HCT116 (cell line): Measurements from ENCODE around the gene PHACTR1. TPM values are rescaled to one million over a fixed set of nuclear protein-coding genes. Genes with fewer than 3 reads are reported as not detected.

Experiments used
- ATAC-seq: fragments of 200-7000 bp; cut with Tn5 transposase; 2 replicates; pipeline ENCODE4 v1.9.1; 2020; ENCODE audit warnings: mild to moderate bottlenecking, moderate library complexity
- BruUV-seq: library from RNA; stranded (reverse); fragments of 400-500 nt; replicated peaks from 2 replicates; lab custom pipeline; 2021; lab: Mats Ljungman, UMichigan
- CTCF ChIA-PET: fragments of 300-600 bp; sonication (Branson Sonifier 250); formaldehyde crosslinking; loops from one replicate; lab custom pipeline; 2021; ENCODE audit warnings: antibody characterized with exemption; lab: Charles Lee
- POLR2A ChIA-PET: fragments of 300-600, 350-600 bp; sonication (Branson Sonifier 250); formaldehyde crosslinking; loops from one replicate; lab custom pipeline; 2021; ENCODE audit warnings: antibody characterized with exemption; lab: Charles Lee
- RAD21 ChIA-PET, 2 experiments: fragments of 300-600 bp; sonication (Branson Sonifier 250); formaldehyde crosslinking; loops; one replicate each; lab custom pipeline; 2023; ENCODE audit warnings: low total read pairs in 2 of 2; ENCODE audit not compliant: uncharacterized antibody in 2 of 2, unreplicated experiment in 2 of 2, low non-redundant PET in 1 of 2; lab: Charles Lee
- DNase-seq: peaks from one replicate; pipeline ENCODE4 v3.0.0-alpha.2; 2010; ENCODE audit warnings: low read depth, low spot score
- H2AFZ ChIP-seq: fragments of 200-600 bp; shearing (Covaris generic), sonication (generic); 2 replicates; pipeline ENCODE4 v1.6.1; 2017; ENCODE audit warnings: low read depth, mixed run types, mixed read lengths, antibody characterized with exemption, low read length; ENCODE audit not compliant: poor library complexity, severe bottlenecking
- H3K27ac ChIP-seq: 2 replicates; pipeline ENCODE4 v1.5.1; 2012; ENCODE audit warnings: low read depth, low read length
- H3K27me3 ChIP-seq: fragments of 200-600 bp; sonication (generic); 2 replicates; pipeline ENCODE4 v1.6.1; 2016; ENCODE audit warnings: mixed run types, low read length, mixed read lengths; ENCODE audit not compliant: insufficient read depth
- H3K36me3 ChIP-seq, 2 experiments: fragments of 200-500 bp in 1 of 2; fragments of 200-600 bp in 1 of 2; sonication (Bioruptor generic) in 1 of 2; sonication (generic) in 1 of 2; 2 replicates each; pipeline versions ENCODE4 v1.5.1 to v1.6.1; 2014 to 2016; ENCODE audit warnings: low read length in 2 of 2, inconsistent platforms in 1 of 2, mixed read lengths in 1 of 2, mixed run types in 1 of 2; ENCODE audit not compliant: insufficient read depth in 2 of 2, control insufficient read depth in 1 of 2
- H3K4me1 ChIP-seq, 2 experiments: fragments of 200-600 bp in 1 of 2; sonication (generic) in 1 of 2; 2 replicates each; pipeline versions ENCODE4 v1.5.1 to v1.6.1; 2012 to 2017; ENCODE audit warnings: low read length in 2 of 2, inconsistent platforms in 1 of 2, mild to moderate bottlenecking in 1 of 2, mixed read lengths in 1 of 2, mixed run types in 1 of 2, moderate library complexity in 1 of 2; ENCODE audit not compliant: insufficient read depth in 2 of 2, control insufficient read depth in 1 of 2
- H3K4me2 ChIP-seq: fragments of 200-600 bp; sonication (generic); 2 replicates; pipeline ENCODE4 v1.6.1; 2017; ENCODE audit warnings: mixed run types, low read length, mixed read lengths
- H3K4me3 ChIP-seq, 2 experiments: fragments of 200-600 bp in 1 of 2; sonication (generic) in 1 of 2; replicated peaks in 1 of 2; 2 replicates each; pipeline ENCODE4 v1.5.1; 2011 to 2016; ENCODE audit warnings: low read length in 2 of 2, control low read depth in 1 of 2, low read depth in 1 of 2, mild to moderate bottlenecking in 1 of 2, mixed read lengths in 1 of 2, mixed run types in 1 of 2
- H3K79me2 ChIP-seq: fragments of 200-600 bp; sonication (generic); 2 replicates; pipeline ENCODE4 v1.6.1; 2017; ENCODE audit warnings: mild to moderate bottlenecking, mixed run types, low read length, moderate library complexity, mixed read lengths; ENCODE audit not compliant: insufficient read depth
- H3K9ac ChIP-seq: fragments of 200-600 bp; sonication (generic); 2 replicates; pipeline ENCODE4 v1.6.1; 2016; ENCODE audit warnings: low read length, mixed read lengths
- H3K9me2 ChIP-seq: fragments of 200-600 bp; sonication (generic), shearing (Covaris generic); 2 replicates; pipeline ENCODE4 v1.6.1; 2017; ENCODE audit warnings: mixed run types, mild to moderate bottlenecking, moderate library complexity; ENCODE audit not compliant: insufficient read depth
- H3K9me3 ChIP-seq, 2 experiments: fragments of 200-500 bp in 1 of 2; fragments of 200-600 bp in 1 of 2; sonication (Bioruptor generic) in 1 of 2; sonication (generic) in 1 of 2; 2 replicates each; pipeline ENCODE4 v1.6.1; 2014 to 2017; ENCODE audit warnings: low read length in 2 of 2, mixed read lengths in 2 of 2, inconsistent platforms in 1 of 2, low read depth in 1 of 2, mild to moderate bottlenecking in 1 of 2, mixed run types in 1 of 2, moderate library complexity in 1 of 2; ENCODE audit not compliant: control insufficient read depth in 1 of 2, insufficient read depth in 1 of 2
- H4K20me1 ChIP-seq: fragments of 200-600 bp; sonication (generic), shearing (Covaris generic); 2 replicates; pipeline ENCODE4 v1.6.1; 2017; ENCODE audit warnings: mixed run types, mild to moderate bottlenecking, moderate library complexity; ENCODE audit not compliant: insufficient read depth
- EGR1 ChIP-seq: IDR thresholded peaks from 2 replicates; pipeline ENCODE4 v1.6.1; 2012; ENCODE audit warnings: low read depth
- ELF1 ChIP-seq: IDR thresholded peaks from 2 replicates; pipeline ENCODE4 v1.6.1; 2012; ENCODE audit warnings: low read depth, borderline replicate concordance
- EZH2 ChIP-seq: fragments of 200-600 bp; sonication (generic); IDR thresholded peaks from 2 replicates; pipeline ENCODE4 v1.6.1; 2017; ENCODE audit warnings: antibody characterized with exemption, mixed run types
- MAX ChIP-seq: IDR thresholded peaks from 2 replicates; pipeline ENCODE4 v1.6.1; 2012
- SP1 ChIP-seq: IDR thresholded peaks from 2 replicates; pipeline ENCODE4 v1.6.1; 2012; ENCODE audit warnings: low read depth
- TCF7L2 ChIP-seq: IDR thresholded peaks from 2 replicates; pipeline ENCODE4 v1.7.0; 2011; ENCODE audit warnings: borderline replicate concordance, inconsistent platforms; ENCODE audit not compliant: insufficient read depth, insufficient read length; ENCODE audit errors: extremely low read depth
- intact Hi-C: fragments of 100-400 bp; cut with micrococcal nuclease; formaldehyde crosslinking; loops from 2 replicates; pipeline ENCODE4 v1.10.0; 2022
- total RNA-seq: library from RNA; stranded (reverse); gene quantifications from one replicate; pipeline ENCODE4 v1.2.1, GENCODE V29; 2021; ENCODE audit not compliant: unreplicated experiment
- TF ChIP-seq, protein P1 (sequence below): IDR thresholded peaks from 2 replicates; pipeline ENCODE4 v1.6.1; 2012; ENCODE audit warnings: low read depth

PHACTR1 gene
- total RNA-seq, 1 experiment from 2014 or later, result 0.17 TPM

DNA sequence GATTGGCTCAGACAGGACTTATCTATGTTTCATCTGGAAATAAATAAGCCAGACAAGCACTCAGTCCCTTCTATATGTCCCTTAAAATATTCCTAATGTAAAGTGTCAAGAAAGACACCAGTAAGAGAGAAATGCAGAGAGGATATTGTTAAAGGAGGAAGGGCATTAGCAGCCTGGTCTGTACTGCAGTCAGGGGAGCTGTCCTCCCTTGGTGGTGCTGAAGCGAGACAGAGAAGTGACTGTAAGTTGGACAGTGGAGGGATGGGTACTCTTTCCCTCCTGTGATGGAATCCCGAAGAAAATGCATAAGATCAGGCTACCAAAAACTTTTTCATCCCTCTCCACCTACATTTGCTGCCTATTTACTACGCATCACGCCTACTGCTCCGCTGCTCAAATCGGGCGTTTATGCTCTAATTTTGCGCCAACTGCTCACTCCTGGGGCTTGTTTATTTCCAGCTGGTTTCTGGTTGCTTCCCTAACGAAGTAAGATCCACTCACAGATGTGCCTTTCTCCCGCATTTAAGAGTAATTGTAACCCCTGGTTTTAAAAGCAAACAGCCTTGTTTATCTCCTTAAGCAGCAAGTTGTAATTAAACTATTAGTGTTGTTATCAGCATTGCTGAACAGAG, 35.2 kb downstream of the PHACTR1 start:
- CTCF ChIA-PET, result no interaction called here
- no peak overlapping the region for H3K9ac ChIP-seq
- no peak for TF ChIP-seq EZH2
- TF ChIP-seq, protein P1, sequence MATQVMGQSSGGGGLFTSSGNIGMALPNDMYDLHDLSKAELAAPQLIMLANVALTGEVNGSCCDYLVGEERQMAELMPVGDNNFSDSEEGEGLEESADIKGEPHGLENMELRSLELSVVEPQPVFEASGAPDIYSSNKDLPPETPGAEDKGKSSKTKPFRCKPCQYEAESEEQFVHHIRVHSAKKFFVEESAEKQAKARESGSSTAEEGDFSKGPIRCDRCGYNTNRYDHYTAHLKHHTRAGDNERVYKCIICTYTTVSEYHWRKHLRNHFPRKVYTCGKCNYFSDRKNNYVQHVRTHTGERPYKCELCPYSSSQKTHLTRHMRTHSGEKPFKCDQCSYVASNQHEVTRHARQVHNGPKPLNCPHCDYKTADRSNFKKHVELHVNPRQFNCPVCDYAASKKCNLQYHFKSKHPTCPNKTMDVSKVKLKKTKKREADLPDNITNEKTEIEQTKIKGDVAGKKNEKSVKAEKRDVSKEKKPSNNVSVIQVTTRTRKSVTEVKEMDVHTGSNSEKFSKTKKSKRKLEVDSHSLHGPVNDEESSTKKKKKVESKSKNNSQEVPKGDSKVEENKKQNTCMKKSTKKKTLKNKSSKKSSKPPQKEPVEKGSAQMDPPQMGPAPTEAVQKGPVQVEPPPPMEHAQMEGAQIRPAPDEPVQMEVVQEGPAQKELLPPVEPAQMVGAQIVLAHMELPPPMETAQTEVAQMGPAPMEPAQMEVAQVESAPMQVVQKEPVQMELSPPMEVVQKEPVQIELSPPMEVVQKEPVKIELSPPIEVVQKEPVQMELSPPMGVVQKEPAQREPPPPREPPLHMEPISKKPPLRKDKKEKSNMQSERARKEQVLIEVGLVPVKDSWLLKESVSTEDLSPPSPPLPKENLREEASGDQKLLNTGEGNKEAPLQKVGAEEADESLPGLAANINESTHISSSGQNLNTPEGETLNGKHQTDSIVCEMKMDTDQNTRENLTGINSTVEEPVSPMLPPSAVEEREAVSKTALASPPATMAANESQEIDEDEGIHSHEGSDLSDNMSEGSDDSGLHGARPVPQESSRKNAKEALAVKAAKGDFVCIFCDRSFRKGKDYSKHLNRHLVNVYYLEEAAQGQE, result peak; percentile 90
- TF ChIP-seq, all 23 proteins: peak for 1
- ChIA-PET POLR2A (no interaction called here), RAD21 (no interaction called here)
- intact Hi-C loops, result no loop called here
- Histone ChIP-seq H3K4me3 (no peak overlapping the region), H3K27me3 (peaks cover 11% of the 10 kb centered on the region), H2AFZ (no peak overlapping the region), H3K4me2 (no peak overlapping the region), H3K27ac (no peak overlapping the region), H3K9me3 (no peaks in the 10 kb centered on the region), H3K4me1 (no peaks in the 10 kb centered on the region), H4K20me1 (peaks cover 4% of the 10 kb centered on the region; the same call in 1 of the 2 replicates), H3K9me2 (no peaks in the 10 kb centered on the region), H3K36me3 (no peaks in the 10 kb centered on the region), H3K79me2 (no peaks in the 10 kb centered on the region)
- peak; percentile 62; the same call in 1 of the 2 replicates for ATAC-seq
- BruUV-seq, result no TSS peak
- no peak for DNase-seq

- Histone ChIP-seq H3K9me3 (no peaks in the 10 kb centered on the region), H3K27me3 (peaks cover 21% of the 10 kb centered on the region)
- TF ChIP-seq TCF7L2 (no peak), SP1 (no peak), MAX (no peak), EGR1 (no peak), ELF1 (no peak)
- TF ChIP-seq, all 23 proteins: peak for 0
- no TSS peak for BruUV-seq
- no peaks in the 10 kb centered on the region for H3K79me2 ChIP-seq
- H3K9ac ChIP-seq, result no peak overlapping the region
- POLR2A ChIA-PET, result no interaction called here
- ATAC-seq (no peak), DNase-seq (no peak)
- CTCF ChIA-PET, result no interaction called here
- no peak overlapping the region for H2AFZ ChIP-seq
- no peak overlapping the region for H3K27ac ChIP-seq
- no peaks in the 10 kb centered on the region for H3K36me3 ChIP-seq
- RAD21 ChIA-PET, result no interaction called here
- H4K20me1 ChIP-seq, result peaks cover 4% of the 10 kb centered on the region; the same call in 1 of the 2 replicates
- no peaks in the 10 kb centered on the region for H3K9me2 ChIP-seq
- H3K4me2 ChIP-seq, result no peak overlapping the region
- H3K4me3 ChIP-seq, result no peak overlapping the region
- intact Hi-C loops, result no loop called here
- no peaks in the 10 kb centered on the region for H3K4me1 ChIP-seq
Observed at GRCh38 chr6:12753036-12753435, 36.5 kb downstream of the PHACTR1 start.
